DMS114 treated with DMSO at 0.1 percent for 48 hours (cell line): ENCODE measurements around the gene TBC1D9.

Experiments
- DNase-seq: peaks from one replicate; lab custom pipeline; 2025; ENCODE audit not compliant: unreplicated experiment; lab: John Stamatoyannopoulos, UW

Gene TBC1D9

GRCh38 chr4:140695483-140695882 is 60.7 kb downstream of the TBC1D9 start:
- DNase-seq, result no peak

- DNase-seq, result no peak
These were observed 62.6 kb downstream of the TBC1D9 start for GRCh38 chr4:140693562-140693961.

- no peak for DNase-seq
These were observed 64.8 kb downstream of the TBC1D9 start for GRCh38 chr4:140691369-140691768.

- DNase-seq, result no peak
These were observed 66.1 kb downstream of the TBC1D9 start for GRCh38 chr4:140690093-140690492.

GRCh38 chr4:140689623-140690022 is 66.6 kb downstream of the TBC1D9 start:
- DNase-seq, result no peak

GRCh38 chr4:140688711-140689598 is 67.2 kb downstream of the TBC1D9 start:
- no peak for DNase-seq

- no peak for DNase-seq
These were observed 69.4 kb downstream of the TBC1D9 start for GRCh38 chr4:140686796-140687195.

GRCh38 chr4:140684314-140684713 is 71.9 kb downstream of the TBC1D9 start:
- no peak for DNase-seq

GRCh38 chr4:140681201-140681600 is 75.0 kb downstream of the TBC1D9 start:
- DNase-seq, result no peak

GRCh38 chr4:140680686-140681085 is 75.5 kb downstream of the TBC1D9 start:
- no peak for DNase-seq

- DNase-seq, result no peak
These were observed 76.6 kb downstream of the TBC1D9 start for GRCh38 chr4:140679576-140679975.

GRCh38 chr4:140675599-140676231 is 80.5 kb downstream of the TBC1D9 start:
- no peak for DNase-seq

- DNase-seq, result no peak
These were observed 82.5 kb downstream of the TBC1D9 start for GRCh38 chr4:140673729-140674128.

GRCh38 chr4:140672416-140672815 is 83.8 kb downstream of the TBC1D9 start:
- DNase-seq, result no peak

- no peak for DNase-seq
These were observed 88.1 kb downstream of the TBC1D9 start for GRCh38 chr4:140668111-140668510.

- no peak for DNase-seq
These were observed 89.1 kb downstream of the TBC1D9 start for GRCh38 chr4:140666889-140667614.

GRCh38 chr4:140662082-140662869 is 93.9 kb downstream of the TBC1D9 start:
- no peak for DNase-seq

GRCh38 chr4:140661550-140661949 is 94.6 kb downstream of the TBC1D9 start:
- DNase-seq, result no peak

GRCh38 chr4:140659943-140660700 is 96.1 kb downstream of the TBC1D9 start:
- no peak for DNase-seq

- no peak for DNase-seq
These were observed 101.7 kb downstream of the TBC1D9 start for GRCh38 chr4:140654495-140654814.
